Esophagus (tissue), 2 donors: ENCODE data around the gene AGAP3. TPM values are rescaled to one million over a fixed set of nuclear protein-coding genes. Genes with fewer than 3 reads are reported as not detected.

Experiments used
- H3K27ac ChIP-seq, 2 donors: one replicate each; pipeline ENCODE4 v1.5.1; 2013; ENCODE audit warnings: low read depth in 2 of 2, mild to moderate bottlenecking in 2 of 2, inconsistent platforms in 1 of 2, low read length in 1 of 2, moderate library complexity in 1 of 2
- H3K27me3 ChIP-seq, 2 donors: one replicate each; pipeline ENCODE4 v1.6.1; 2013; ENCODE audit warnings: low read length in 2 of 2, control low read depth in 1 of 2, mild to moderate bottlenecking in 1 of 2; ENCODE audit not compliant: insufficient read depth in 2 of 2, control insufficient read depth in 1 of 2
- H3K36me3 ChIP-seq, 2 donors: one replicate each; pipeline ENCODE4 v1.6.1; 2013; ENCODE audit warnings: low read length in 1 of 2; ENCODE audit not compliant: control insufficient read depth in 2 of 2, insufficient read depth in 2 of 2
- H3K4me1 ChIP-seq, 2 donors: one replicate each; pipeline ENCODE4 v1.6.1; 2013; ENCODE audit warnings: low read length in 1 of 2; ENCODE audit not compliant: control insufficient read depth in 2 of 2, insufficient read depth in 2 of 2
- H3K4me3 ChIP-seq, 2 donors: one replicate each; pipeline ENCODE4 v1.5.1; 2013; ENCODE audit warnings: low read length in 2 of 2, mild to moderate bottlenecking in 2 of 2, low read depth in 1 of 2, moderate library complexity in 1 of 2
- H3K9me3 ChIP-seq, 2 donors: one replicate each; pipeline ENCODE4 v1.6.1; 2013; ENCODE audit warnings: mild to moderate bottlenecking in 2 of 2, low read depth in 1 of 2, low read length in 1 of 2, moderate library complexity in 1 of 2; ENCODE audit not compliant: control insufficient read depth in 2 of 2, insufficient read depth in 1 of 2
- WGBS, 2 donors: extraction: QIAGEN DNeasy Blood & Tissue Kit; methylation state at CpG; one replicate each; pipeline ENCODE4 v1.1.7; 2013; 5-methylcytosine and 5-hydroxymethylcytosine counted together
- polyA plus RNA-seq, 2 donors: library from polyadenylated mRNA; stranded (reverse); fragments of 200-250 nt; gene quantifications; one replicate each; pipeline ENCODE4 v1.2.3, GENCODE V29; 2013
- donor health status: healthy with polysubstance abuse.
- donor health status: Bipolar disorder and iron deficiency.

The AGAP3 gene
- polyA plus RNA-seq, 2 donors, result 60.8 to 98.8 TPM

GRCh38 chr7:151168003-151168786 lies 81.9 kb downstream of the AGAP3 start:
- peaks cover 0 to 11% of the 10 kb centered on the region in 2 donors for H3K27me3 ChIP-seq
- 2% methylated on average over 32 to 52 of the region's 52 CpGs for WGBS, 2 donors
- H3K36me3 ChIP-seq, result no peaks in the 10 kb centered on the region
- H3K9me3 ChIP-seq, result no peaks in the 10 kb centered on the region
- no peak overlapping the region for H3K27ac ChIP-seq
- peak overlapping the region; percentile 48 to 54 for H3K4me3 ChIP-seq
- peaks cover 3 to 9% of the 10 kb centered on the region in 2 donors for H3K4me1 ChIP-seq

- no peak overlapping the region for H3K27ac ChIP-seq
- H3K27me3 ChIP-seq, result peaks cover 0 to 11% of the 10 kb centered on the region in 2 donors
- H3K4me3 ChIP-seq, result no peak overlapping the region
- 52 to 54% methylated on average over 10 of the region's 10 CpGs for WGBS, 2 donors
- no peaks in the 10 kb centered on the region for H3K9me3 ChIP-seq
- H3K36me3 ChIP-seq, result no peaks in the 10 kb centered on the region
- H3K4me1 ChIP-seq, result peaks cover 3 to 9% of the 10 kb centered on the region in 2 donors
Measured at GRCh38 chr7:151168787-151169162, 82.5 kb downstream of the AGAP3 start.

- H3K9me3 ChIP-seq, result peaks cover 0 to 5% of the 10 kb centered on the region in 2 donors
- peaks cover 0 to 6% of the 10 kb centered on the region in 2 donors for H3K4me1 ChIP-seq
- H3K36me3 ChIP-seq, result no peaks in the 10 kb centered on the region
- 20% methylated on average over 42 of the region's 42 CpGs for WGBS, 2 donors
- H3K4me3 ChIP-seq, result no peak overlapping the region
- no peaks in the 10 kb centered on the region for H3K27me3 ChIP-seq
- no peak overlapping the region for H3K27ac ChIP-seq
Measured at GRCh38 chr7:151172273-151173141, 86.2 kb downstream of the AGAP3 start.

- H3K36me3 ChIP-seq, result no peaks in the 10 kb centered on the region
- H3K27ac ChIP-seq, result no peak overlapping the region
- WGBS, 2 donors, result 81 to 86% methylated on average over 43 of the region's 43 CpGs
- no peaks in the 10 kb centered on the region for H3K4me1 ChIP-seq
- H3K9me3 ChIP-seq, result peaks cover 0 to 5% of the 10 kb centered on the region in 2 donors
- H3K4me3 ChIP-seq, result no peak overlapping the region
- H3K27me3 ChIP-seq, result no peaks in the 10 kb centered on the region
Measured at GRCh38 chr7:151173386-151174245, 87.3 kb downstream of the AGAP3 start.

GRCh38 chr7:151174246-151175046 lies 88.2 kb downstream of the AGAP3 start:
- no peaks in the 10 kb centered on the region for H3K4me1 ChIP-seq
- peaks cover 0 to 5% of the 10 kb centered on the region in 2 donors for H3K9me3 ChIP-seq
- H3K4me3 ChIP-seq, result no peak overlapping the region
- no peaks in the 10 kb centered on the region for H3K27me3 ChIP-seq
- no peaks in the 10 kb centered on the region for H3K36me3 ChIP-seq
- 64 to 65% methylated on average over 75 to 77 of the region's 77 CpGs for WGBS, 2 donors
- no peak overlapping the region for H3K27ac ChIP-seq

- H3K36me3 ChIP-seq, result no peaks in the 10 kb centered on the region
- H3K27ac ChIP-seq, result no peak overlapping the region
- H3K27me3 ChIP-seq, result no peaks in the 10 kb centered on the region
- no peaks in the 10 kb centered on the region for H3K4me1 ChIP-seq
- 78 to 80% methylated on average over 16 of the region's 16 CpGs for WGBS, 2 donors
- H3K4me3 ChIP-seq, result no peak overlapping the region
- H3K9me3 ChIP-seq, result peaks cover 0 to 5% of the 10 kb centered on the region in 2 donors
Measured at GRCh38 chr7:151175047-151175792, 88.9 kb downstream of the AGAP3 start.

- Histone ChIP-seq H3K27me3 (no peaks in the 10 kb centered on the region), H3K36me3 (no peaks in the 10 kb centered on the region), H3K27ac (no peak overlapping the region), H3K4me3 (no peak overlapping the region), H3K4me1 (no peaks in the 10 kb centered on the region), H3K9me3 (peaks cover 0 to 5% of the 10 kb centered on the region in 2 donors)
- WGBS, 2 donors, result 64 to 69% methylated on average over 23 of the region's 23 CpGs
Measured at GRCh38 chr7:151175793-151176311, 89.6 kb downstream of the AGAP3 start.

- no peaks in the 10 kb centered on the region for H3K36me3 ChIP-seq
- H3K4me1 ChIP-seq, result no peaks in the 10 kb centered on the region
- peaks cover 0 to 5% of the 10 kb centered on the region in 2 donors for H3K9me3 ChIP-seq
- no peak overlapping the region for H3K4me3 ChIP-seq
- 92 to 93% methylated on average over 9 of the region's 9 CpGs for WGBS, 2 donors
- no peaks in the 10 kb centered on the region for H3K27me3 ChIP-seq
- H3K27ac ChIP-seq, result no peak overlapping the region
Measured at GRCh38 chr7:151176401-151176800, 90.1 kb downstream of the AGAP3 start.
